Fibroblast of lung (primary cell): Measurements from ENCODE around the gene MACROD1. TPM values are rescaled to one million over a fixed set of nuclear protein-coding genes. Genes with fewer than 3 reads are reported as not detected.

Experiments
- DNase-seq, 2 donors: peaks; one replicate each; pipeline versions ENCODE4 v3.0.0 to v3.0.0-alpha.2; 2010; ENCODE audit warnings: low read depth in 2 of 2
- H2AFZ ChIP-seq: 2 replicates; pipeline ENCODE4 v1.5.1; 2012; ENCODE audit warnings: low read length, control low read depth, inconsistent platforms
- H3K27ac ChIP-seq: 2 replicates; pipeline ENCODE4 v1.5.1; 2011; ENCODE audit warnings: low read length, control low read depth; ENCODE audit not compliant: insufficient read depth
- H3K27me3 ChIP-seq: 2 replicates; pipeline ENCODE4 v1.5.1; 2011; ENCODE audit warnings: mild to moderate bottlenecking, low read length; ENCODE audit not compliant: control insufficient read depth, insufficient read depth
- H3K36me3 ChIP-seq: 2 replicates; pipeline ENCODE4 v1.5.1; 2011; ENCODE audit warnings: low read length; ENCODE audit not compliant: control insufficient read depth, insufficient read depth
- H3K4me1 ChIP-seq: 2 replicates; pipeline ENCODE4 v1.5.1; 2011; ENCODE audit warnings: low read length; ENCODE audit not compliant: control insufficient read depth, insufficient read depth; ENCODE audit errors: extremely low read depth
- H3K4me2 ChIP-seq: 2 replicates; pipeline ENCODE4 v1.5.1; 2011; ENCODE audit warnings: low read length, control low read depth; ENCODE audit not compliant: insufficient read depth; ENCODE audit errors: extremely low read depth
- H3K4me3 ChIP-seq, 4 experiments: fragments of 200-600 bp in 1 of 4; sonication (generic) in 1 of 4; replicated peaks in 1 of 4; 2 replicates each; pipeline ENCODE4 v1.5.1; 2011 to 2016; ENCODE audit warnings: low read length in 4 of 4, low read depth in 3 of 4, mild to moderate bottlenecking in 3 of 4, control low read depth in 2 of 4, inconsistent platforms in 1 of 4, mixed read lengths in 1 of 4; ENCODE audit not compliant: insufficient read depth in 1 of 4; ENCODE audit errors: control extremely low read depth in 1 of 4
- H3K79me2 ChIP-seq: 2 replicates; pipeline ENCODE4 v1.5.1; 2012; ENCODE audit warnings: mild to moderate bottlenecking, low read length, inconsistent platforms; ENCODE audit not compliant: control insufficient read depth, insufficient read depth
- H3K9ac ChIP-seq: 2 replicates; pipeline ENCODE4 v1.5.1; 2011; ENCODE audit warnings: mild to moderate bottlenecking, low read length, control low read depth; ENCODE audit not compliant: insufficient read depth
- H3K9me3 ChIP-seq: 2 replicates; pipeline ENCODE4 v1.5.1; 2012; ENCODE audit warnings: low read depth, low read length; ENCODE audit not compliant: control insufficient read depth, insufficient read depth
- H4K20me1 ChIP-seq: 2 replicates; pipeline ENCODE4 v1.5.1; 2011; ENCODE audit warnings: low read length; ENCODE audit not compliant: control insufficient read depth, insufficient read depth; ENCODE audit errors: extremely low read depth
- EZH2 ChIP-seq: IDR thresholded peaks from 2 replicates; pipeline ENCODE4 v1.5.1; 2012; ENCODE audit warnings: low read length, control low read depth, mild to moderate bottlenecking; ENCODE audit errors: missing control alignments
- polyA plus RNA-seq, 2 donors: library from polyadenylated mRNA; depleted of rRNA in 1 of 2; stranded (reverse) in 1 of 2; unstranded in 1 of 2; fragments of >200 nt; gene quantifications; 2 replicates each; pipeline ENCODE4 v1.2.1, GENCODE V29; 2011 to 2012; ENCODE audit warnings: missing spikeins in 1 of 2
- total RNA-seq: library from RNA; depleted of rRNA; stranded (reverse); fragments of >200 nt; gene quantifications from 2 replicates; pipeline ENCODE4 v1.2.1, GENCODE V29; 2014
- TF ChIP-seq, protein P1 (sequence below), 2 donors: IDR thresholded peaks in 1 of 2; conservative IDR thresholded peaks in 1 of 2; 1 replicate in 1 of 2; 2 replicates in 1 of 2; pipeline ENCODE4 v1.5.1; 2011 to 2012; ENCODE audit warnings: low read length in 2 of 2, control low read depth in 1 of 2, inconsistent platforms in 1 of 2, low read depth in 1 of 2, mild to moderate bottlenecking in 1 of 2

The MACROD1 gene
- total and polyA plus RNA-seq, 2 donors (not counting 1 experiment from before 2014, with no cell fraction given): 8.8 to 24.8 TPM

- Histone ChIP-seq H3K27ac (no peak overlapping the region), H3K4me1 (peaks cover 15% of the 10 kb centered on the region)
These were observed 46.8 kb downstream of the MACROD1 start for GRCh38 chr11:64118876-64119665.

DNA sequence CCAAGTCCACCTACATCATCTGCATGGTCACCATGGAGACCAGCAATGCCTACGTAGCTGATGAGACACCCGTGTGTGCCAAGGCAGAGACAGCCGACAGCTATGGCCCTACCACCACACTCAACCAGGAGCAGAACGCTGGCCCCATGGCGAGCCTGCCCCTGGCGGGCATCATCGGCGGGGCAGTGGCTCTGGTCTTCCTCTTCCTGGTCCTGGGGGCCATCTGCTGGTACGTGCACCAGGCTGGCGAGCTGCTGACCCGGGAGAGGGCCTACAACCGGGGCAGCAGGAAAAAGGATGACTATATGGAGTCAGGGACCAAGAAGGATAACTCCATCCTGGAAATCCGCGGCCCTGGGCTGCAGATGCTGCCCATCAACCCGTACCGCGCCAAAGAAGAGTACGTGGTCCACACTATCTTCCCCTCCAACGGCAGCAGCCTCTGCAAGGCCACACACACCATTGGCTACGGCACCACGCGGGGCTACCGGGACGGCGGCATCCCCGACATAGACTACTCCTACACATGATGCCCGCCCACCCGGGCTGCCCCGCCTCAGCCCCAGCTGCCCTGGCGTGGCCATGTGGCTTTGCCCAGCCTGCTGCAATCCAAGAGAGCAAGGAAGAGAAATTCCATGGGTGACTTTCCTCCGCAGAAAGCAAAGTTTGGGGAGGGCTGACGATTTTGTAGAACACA lies 48.0 kb downstream of the MACROD1 start:
- TF ChIP-seq EZH2: no peak
- TF ChIP-seq, protein P1, sequence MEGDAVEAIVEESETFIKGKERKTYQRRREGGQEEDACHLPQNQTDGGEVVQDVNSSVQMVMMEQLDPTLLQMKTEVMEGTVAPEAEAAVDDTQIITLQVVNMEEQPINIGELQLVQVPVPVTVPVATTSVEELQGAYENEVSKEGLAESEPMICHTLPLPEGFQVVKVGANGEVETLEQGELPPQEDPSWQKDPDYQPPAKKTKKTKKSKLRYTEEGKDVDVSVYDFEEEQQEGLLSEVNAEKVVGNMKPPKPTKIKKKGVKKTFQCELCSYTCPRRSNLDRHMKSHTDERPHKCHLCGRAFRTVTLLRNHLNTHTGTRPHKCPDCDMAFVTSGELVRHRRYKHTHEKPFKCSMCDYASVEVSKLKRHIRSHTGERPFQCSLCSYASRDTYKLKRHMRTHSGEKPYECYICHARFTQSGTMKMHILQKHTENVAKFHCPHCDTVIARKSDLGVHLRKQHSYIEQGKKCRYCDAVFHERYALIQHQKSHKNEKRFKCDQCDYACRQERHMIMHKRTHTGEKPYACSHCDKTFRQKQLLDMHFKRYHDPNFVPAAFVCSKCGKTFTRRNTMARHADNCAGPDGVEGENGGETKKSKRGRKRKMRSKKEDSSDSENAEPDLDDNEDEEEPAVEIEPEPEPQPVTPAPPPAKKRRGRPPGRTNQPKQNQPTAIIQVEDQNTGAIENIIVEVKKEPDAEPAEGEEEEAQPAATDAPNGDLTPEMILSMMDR (conservative IDR thresholded peaks at IDR 0.05 in 1 of 2, IDR thresholded peaks at IDR 0.05 in 1 of 2; ENCODE audit: low read depth in 1 of 2, low read length in 2 of 2): no peak
- H3K9ac ChIP-seq: no peak overlapping the region
- H3K27me3 ChIP-seq: peaks cover 3% of the 10 kb centered on the region
- H3K4me2 ChIP-seq: no peak overlapping the region
- peaks cover 15% of the 10 kb centered on the region for H3K4me1 ChIP-seq
- no peaks in the 10 kb centered on the region for H3K79me2 ChIP-seq
- H2AFZ ChIP-seq: no peak overlapping the region
- DNase-seq: no peak
- H3K36me3 ChIP-seq: no peaks in the 10 kb centered on the region
- no peak overlapping the region for H3K4me3 ChIP-seq
- no peaks in the 10 kb centered on the region for H4K20me1 ChIP-seq
- H3K27ac ChIP-seq: no peak overlapping the region
- no peaks in the 10 kb centered on the region for H3K9me3 ChIP-seq

More at GRCh38 chr11:64118876-64119665, 46.8 kb downstream of the MACROD1 start:
- Histone ChIP-seq H2AFZ (no peak overlapping the region), H3K9me3 (no peaks in the 10 kb centered on the region), H3K79me2 (no peaks in the 10 kb centered on the region), H3K4me2 (no peak overlapping the region), H4K20me1 (no peaks in the 10 kb centered on the region), H3K27me3 (peaks cover 3% of the 10 kb centered on the region), H3K4me3 (no peak overlapping the region), H3K36me3 (no peaks in the 10 kb centered on the region), H3K9ac (no peak overlapping the region)
- DNase-seq: no peak
- no peak for TF ChIP-seq EZH2
- TF ChIP-seq, protein P1 (conservative IDR thresholded peaks at IDR 0.05 in 1 of 2, IDR thresholded peaks at IDR 0.05 in 1 of 2; ENCODE audit: low read depth in 1 of 2, low read length in 2 of 2): no peak
